Measurements from ENCODE around the gene HTRA1. TPM values are rescaled to one million over a fixed set of nuclear protein-coding genes. Genes with fewer than 3 reads are reported as not detected.

HTRA1 gene
- total and polyA plus RNA-seq, 7 experiments from 2014 or later = 0.22 to 0.64 (median 0.40) TPM; not detected in 3

- DNase-seq = no peak
- intact Hi-C loops (cut with micrococcal nuclease) = loop anchor here in 1 of 2 donors (5.0 kb wide), 1 partner anchor 32 kb away; no protein-coding TSS in a partner anchor
- Mint-ChIP-seq H3K36me3 (no peaks in the 10 kb centered on the region), H3K27ac (peak overlapping the region in 1 of 9 donors; percentile 28), H3K4me3 (peak overlapping the region in 1 of 10 donors; percentile 17), H3K27me3 (no peaks in the 10 kb centered on the region), H3K4me1 (peaks cover 2 to 20% (median 16%) of the 10 kb centered on the region in 7 donors), H3K9me3 (no peaks in the 10 kb centered on the region)
- Histone ChIP-seq H3K4me3 (ENCODE audit: low read length) (no peak overlapping the region), H3K9me3 (ENCODE audit: control insufficient read depth in 2 of 3, low read length in 3 of 3) (no peaks in the 10 kb centered on the region), H3K27ac (ENCODE audit: low read depth, low read length) (no peak overlapping the region), H3K36me3 (ENCODE audit: control insufficient read depth in 2 of 3, insufficient read depth in 3 of 3, low read length in 3 of 3) (no peaks in the 10 kb centered on the region), H3K27me3 (ENCODE audit: control insufficient read depth in 2 of 2, insufficient read depth in 2 of 2, low read length in 2 of 2) (no peaks in the 10 kb centered on the region), H3K4me1 (ENCODE audit: control insufficient read depth in 2 of 2, insufficient read depth in 2 of 2, low read length in 2 of 2) (peaks cover 9 to 16% of the 10 kb centered on the region in 2 donors)
- POLR2A ChIA-PET = interaction anchor here (1.6 kb wide), 1 partner anchor 7 kb away, joined by 4 read pairs; no protein-coding TSS in a partner anchor
- CTCF ChIA-PET = interaction anchor here (0.6 kb wide), 1 partner anchor 16 kb away, joined by 3 read pairs; no protein-coding TSS in a partner anchor
- no peak for ATAC-seq
Measured at GRCh38 chr10:122549636-122550035, 88.3 kb downstream of the HTRA1 start.

- no peak overlapping the region for H3K4me3 ChIP-seq (ENCODE audit: low read length)
- H3K4me1 Mint-ChIP-seq = peaks cover 2 to 20% (median 16%) of the 10 kb centered on the region in 7 donors
- peak overlapping the region in 2 of 10 donors; percentile 12 to 66 for H3K4me3 Mint-ChIP-seq
- H3K36me3 ChIP-seq (ENCODE audit: control insufficient read depth in 2 of 3, insufficient read depth in 3 of 3, low read length in 3 of 3) = no peaks in the 10 kb centered on the region
- CTCF ChIA-PET = interaction anchor here (0.9 kb wide), 1 partner anchor 160 kb away, joined by 3 read pairs; no protein-coding TSS in a partner anchor
- H3K9me3 ChIP-seq (ENCODE audit: control insufficient read depth in 2 of 3, low read length in 3 of 3) = no peaks in the 10 kb centered on the region
- peaks cover 0 to 2% (median 0%) of the 10 kb centered on the region in 5 donors for H3K27me3 Mint-ChIP-seq
- peak overlapping the region in 5 of 9 donors; percentile 21 to 77 (median 23) for H3K27ac Mint-ChIP-seq
- peaks cover 9 to 16% of the 10 kb centered on the region in 2 donors for H3K4me1 ChIP-seq (ENCODE audit: control insufficient read depth in 2 of 2, insufficient read depth in 2 of 2, low read length in 2 of 2)
- no peak overlapping the region for H3K27ac ChIP-seq (ENCODE audit: low read depth, low read length)
- no peaks in the 10 kb centered on the region for H3K27me3 ChIP-seq (ENCODE audit: control insufficient read depth in 2 of 2, insufficient read depth in 2 of 2, low read length in 2 of 2)
- no peaks in the 10 kb centered on the region for H3K9me3 Mint-ChIP-seq
- POLR2A ChIA-PET = interaction anchor here (1.1 to 1.6 kb wide), 2 partner anchors 8 to 10 kb away, joined by 3 to 4 read pairs; no protein-coding TSS in a partner anchor
- intact Hi-C loops (cut with micrococcal nuclease) = loop anchor here in 1 of 2 donors (5.0 kb wide), 1 partner anchor 33 kb away; no protein-coding TSS in a partner anchor
- no peaks in the 10 kb centered on the region for H3K36me3 Mint-ChIP-seq
- DNase-seq (no peak), ATAC-seq (peak; percentile 21)
Measured at GRCh38 chr10:122550427-122550826, 89.1 kb downstream of the HTRA1 start.

- DNase-seq (peak in 2 of 9 donors; percentile 2 to 23), ATAC-seq (peak; percentile 15)
- Histone ChIP-seq H3K27me3 (ENCODE audit: control insufficient read depth in 2 of 2, insufficient read depth in 2 of 2, low read length in 2 of 2) (no peaks in the 10 kb centered on the region), H3K9me3 (ENCODE audit: control insufficient read depth in 2 of 3, low read length in 3 of 3) (no peaks in the 10 kb centered on the region), H3K4me1 (ENCODE audit: control insufficient read depth in 2 of 2, insufficient read depth in 2 of 2, low read length in 2 of 2) (peaks cover 9 to 16% of the 10 kb centered on the region in 2 donors), H3K36me3 (ENCODE audit: control insufficient read depth in 2 of 3, insufficient read depth in 3 of 3, low read length in 3 of 3) (no peaks in the 10 kb centered on the region), H3K27ac (ENCODE audit: low read depth, low read length) (no peak overlapping the region), H3K4me3 (ENCODE audit: low read length) (no peak overlapping the region)
- peaks cover 0 to 4% (median 0%) of the 10 kb centered on the region in 5 donors for H3K27me3 Mint-ChIP-seq
- CTCF ChIA-PET = interaction anchor here (0.9 kb wide), 1 partner anchor 160 kb away, joined by 3 read pairs; no protein-coding TSS in a partner anchor
- intact Hi-C loops (cut with micrococcal nuclease) = loop anchor here in 1 of 2 donors (5.0 kb wide), 1 partner anchor 34 kb away; no protein-coding TSS in a partner anchor
- POLR2A ChIA-PET = interaction anchor here (1.1 to 1.6 kb wide), 2 partner anchors 9 to 10 kb away, joined by 3 to 4 read pairs; no protein-coding TSS in a partner anchor
- H3K4me1 Mint-ChIP-seq = peaks cover 2 to 20% (median 16%) of the 10 kb centered on the region in 7 donors
- H3K27ac Mint-ChIP-seq = peak overlapping the region in 6 of 9 donors; percentile 21 to 80 (median 68)
- H3K4me3 Mint-ChIP-seq = peak overlapping the region in 6 of 10 donors; percentile 32 to 70 (median 53)
- no peaks in the 10 kb centered on the region for H3K9me3 Mint-ChIP-seq
- no peaks in the 10 kb centered on the region for H3K36me3 Mint-ChIP-seq
Measured at GRCh38 chr10:122550983-122551382, 89.6 kb downstream of the HTRA1 start.

- H3K9me3 Mint-ChIP-seq = no peaks in the 10 kb centered on the region
- H3K27me3 Mint-ChIP-seq = peaks cover 0 to 9% (median 0%) of the 10 kb centered on the region in 5 donors
- ChIA-PET CTCF (interaction anchor here (0.9 kb wide), 1 partner anchor 161 kb away, joined by 3 read pairs; no protein-coding TSS in a partner anchor), POLR2A (interaction anchor here (1.1 to 1.6 kb wide), 2 partner anchors 9 to 11 kb away, joined by 3 to 4 read pairs; no protein-coding TSS in a partner anchor)
- Histone ChIP-seq H3K27me3 (ENCODE audit: control insufficient read depth in 2 of 2, insufficient read depth in 2 of 2, low read length in 2 of 2) (no peaks in the 10 kb centered on the region), H3K9me3 (ENCODE audit: control insufficient read depth in 2 of 3, low read length in 3 of 3) (no peaks in the 10 kb centered on the region), H3K4me3 (ENCODE audit: low read length) (no peak overlapping the region), H3K4me1 (ENCODE audit: control insufficient read depth in 2 of 2, insufficient read depth in 2 of 2, low read length in 2 of 2) (peaks cover 9 to 16% of the 10 kb centered on the region in 2 donors), H3K27ac (ENCODE audit: low read depth, low read length) (no peak overlapping the region), H3K36me3 (ENCODE audit: control insufficient read depth in 2 of 3, insufficient read depth in 3 of 3, low read length in 3 of 3) (no peaks in the 10 kb centered on the region)
- peaks cover 2 to 20% (median 16%) of the 10 kb centered on the region in 7 donors for H3K4me1 Mint-ChIP-seq
- DNase-seq = peak in 3 of 9 donors; percentile 13 to 18 (median 14)
- H3K27ac Mint-ChIP-seq = peak overlapping the region in 7 of 9 donors; percentile 21 to 80 (median 60)
- intact Hi-C loops (cut with micrococcal nuclease) = loop anchor here in 1 of 2 donors (5.0 kb wide), 1 partner anchor 34 kb away; no protein-coding TSS in a partner anchor
- peak; percentile 62 for ATAC-seq
- no peaks in the 10 kb centered on the region for H3K36me3 Mint-ChIP-seq
- H3K4me3 Mint-ChIP-seq = peak overlapping the region in 6 of 10 donors; percentile 32 to 70 (median 53)
Measured at GRCh38 chr10:122551450-122551849, 90.1 kb downstream of the HTRA1 start.

GRCh38 chr10:122553341-122553740 lies 92.0 kb downstream of the HTRA1 start:
- no peak for ATAC-seq
- peaks cover 0 to 9% (median 0%) of the 10 kb centered on the region in 5 donors for H3K27me3 Mint-ChIP-seq
- Histone ChIP-seq H3K36me3 (ENCODE audit: control insufficient read depth in 2 of 3, insufficient read depth in 3 of 3, low read length in 3 of 3) (no peaks in the 10 kb centered on the region), H3K4me1 (ENCODE audit: control insufficient read depth in 2 of 2, insufficient read depth in 2 of 2, low read length in 2 of 2) (peaks cover 11 to 19% of the 10 kb centered on the region in 2 donors), H3K27ac (ENCODE audit: low read depth, low read length) (no peak overlapping the region), H3K27me3 (ENCODE audit: control insufficient read depth in 2 of 2, insufficient read depth in 2 of 2, low read length in 2 of 2) (no peaks in the 10 kb centered on the region), H3K4me3 (ENCODE audit: low read length) (no peak overlapping the region), H3K9me3 (ENCODE audit: control insufficient read depth in 2 of 3, low read length in 3 of 3) (no peaks in the 10 kb centered on the region)
- no peaks in the 10 kb centered on the region for H3K36me3 Mint-ChIP-seq
- DNase-seq = no peak
- H3K9me3 Mint-ChIP-seq = peaks cover 0 to 2% (median 0%) of the 10 kb centered on the region in 11 donors
- no peak overlapping the region for H3K4me3 Mint-ChIP-seq
- no peak overlapping the region for H3K27ac Mint-ChIP-seq
- POLR2A ChIA-PET = no interaction called here
- CTCF ChIA-PET = interaction anchor here (1.2 kb wide), 1 partner anchor 12 kb away, joined by 3 read pairs; no protein-coding TSS in a partner anchor
- H3K4me1 Mint-ChIP-seq = peaks cover 5 to 23% (median 19%) of the 10 kb centered on the region in 7 donors
- intact Hi-C loops (cut with micrococcal nuclease) = loop anchor here in 1 of 2 donors (5.0 kb wide), 1 partner anchor 36 kb away; no protein-coding TSS in a partner anchor

- no peak overlapping the region for H3K4me3 Mint-ChIP-seq
- CTCF ChIA-PET = interaction anchor here (1.3 kb wide), 1 partner anchor 258 kb away, joined by 3 read pairs; no protein-coding TSS in a partner anchor
- DNase-seq (no peak), ATAC-seq (no peak)
- intact Hi-C loops (cut with micrococcal nuclease) = loop anchor here in 1 of 2 donors (5.0 kb wide), 1 partner anchor 37 kb away; no protein-coding TSS in a partner anchor
- H3K27me3 Mint-ChIP-seq = peaks cover 0 to 14% (median 0%) of the 10 kb centered on the region in 5 donors
- Histone ChIP-seq H3K9me3 (ENCODE audit: control insufficient read depth in 2 of 3, low read length in 3 of 3) (no peaks in the 10 kb centered on the region), H3K4me3 (ENCODE audit: low read length) (no peak overlapping the region), H3K36me3 (ENCODE audit: control insufficient read depth in 2 of 3, insufficient read depth in 3 of 3, low read length in 3 of 3) (no peaks in the 10 kb centered on the region), H3K27me3 (ENCODE audit: control insufficient read depth in 2 of 2, insufficient read depth in 2 of 2, low read length in 2 of 2) (no peaks in the 10 kb centered on the region), H3K27ac (ENCODE audit: low read depth, low read length) (no peak overlapping the region), H3K4me1 (ENCODE audit: control insufficient read depth in 2 of 2, insufficient read depth in 2 of 2, low read length in 2 of 2) (peaks cover 18 to 27% of the 10 kb centered on the region in 2 donors)
- no peaks in the 10 kb centered on the region for H3K36me3 Mint-ChIP-seq
- peaks cover 14 to 33% (median 30%) of the 10 kb centered on the region in 7 donors for H3K4me1 Mint-ChIP-seq
- H3K27ac Mint-ChIP-seq = no peak overlapping the region
- POLR2A ChIA-PET = no interaction called here
- peaks cover 0 to 2% (median 0%) of the 10 kb centered on the region in 11 donors for H3K9me3 Mint-ChIP-seq
Measured at GRCh38 chr10:122554131-122555036, 93.0 kb downstream of the HTRA1 start.

Measured in naive thymus-derived CD4-positive, alpha-beta T cell (primary cell).